ENCODE measurements around the gene PAQR9.

GRCh38 chr3:142953443-142953842, 10.0 kb downstream of the PAQR9 start:
- TF ChIP-seq, protein P1, sequence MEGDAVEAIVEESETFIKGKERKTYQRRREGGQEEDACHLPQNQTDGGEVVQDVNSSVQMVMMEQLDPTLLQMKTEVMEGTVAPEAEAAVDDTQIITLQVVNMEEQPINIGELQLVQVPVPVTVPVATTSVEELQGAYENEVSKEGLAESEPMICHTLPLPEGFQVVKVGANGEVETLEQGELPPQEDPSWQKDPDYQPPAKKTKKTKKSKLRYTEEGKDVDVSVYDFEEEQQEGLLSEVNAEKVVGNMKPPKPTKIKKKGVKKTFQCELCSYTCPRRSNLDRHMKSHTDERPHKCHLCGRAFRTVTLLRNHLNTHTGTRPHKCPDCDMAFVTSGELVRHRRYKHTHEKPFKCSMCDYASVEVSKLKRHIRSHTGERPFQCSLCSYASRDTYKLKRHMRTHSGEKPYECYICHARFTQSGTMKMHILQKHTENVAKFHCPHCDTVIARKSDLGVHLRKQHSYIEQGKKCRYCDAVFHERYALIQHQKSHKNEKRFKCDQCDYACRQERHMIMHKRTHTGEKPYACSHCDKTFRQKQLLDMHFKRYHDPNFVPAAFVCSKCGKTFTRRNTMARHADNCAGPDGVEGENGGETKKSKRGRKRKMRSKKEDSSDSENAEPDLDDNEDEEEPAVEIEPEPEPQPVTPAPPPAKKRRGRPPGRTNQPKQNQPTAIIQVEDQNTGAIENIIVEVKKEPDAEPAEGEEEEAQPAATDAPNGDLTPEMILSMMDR (IDR thresholded peaks at IDR 0.05): no peak
- no peak for TF ChIP-seq POLR2A (IDR thresholded peaks at IDR 0.05)
